HG02623 (cell line): Measurements from ENCODE around the gene GRHL1.

Experiments used
- ATAC-seq: cut with Tn5 transposase; IDR thresholded peaks from one replicate; pipeline ENCODE4 v1.9.1; 2021; ENCODE audit warnings: moderate library complexity; ENCODE audit not compliant: unreplicated experiment

The GRHL1 gene

DNA sequence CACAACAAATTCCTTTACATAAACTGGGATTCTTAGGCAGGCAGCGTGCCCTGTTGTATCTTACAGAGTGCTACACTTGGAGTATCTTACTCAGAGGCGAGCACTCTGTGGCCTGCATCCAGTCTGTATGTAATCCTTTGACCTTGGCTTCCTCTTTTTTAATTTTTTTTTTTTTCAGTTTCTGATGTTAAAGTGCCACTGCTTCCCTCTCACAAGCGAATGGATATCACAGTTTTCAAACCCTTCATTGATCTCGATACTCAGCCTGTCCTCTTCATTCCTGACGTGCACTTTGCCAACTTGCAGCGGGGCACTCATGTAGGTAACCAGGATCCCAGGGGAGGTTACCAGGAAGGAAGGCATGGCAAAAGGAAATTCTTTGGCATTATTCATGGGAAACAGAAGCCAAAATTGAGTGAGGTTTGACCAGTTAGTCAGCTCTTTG lies 40.4 kb downstream of the GRHL1 start:
- no peak for ATAC-seq

DNA sequence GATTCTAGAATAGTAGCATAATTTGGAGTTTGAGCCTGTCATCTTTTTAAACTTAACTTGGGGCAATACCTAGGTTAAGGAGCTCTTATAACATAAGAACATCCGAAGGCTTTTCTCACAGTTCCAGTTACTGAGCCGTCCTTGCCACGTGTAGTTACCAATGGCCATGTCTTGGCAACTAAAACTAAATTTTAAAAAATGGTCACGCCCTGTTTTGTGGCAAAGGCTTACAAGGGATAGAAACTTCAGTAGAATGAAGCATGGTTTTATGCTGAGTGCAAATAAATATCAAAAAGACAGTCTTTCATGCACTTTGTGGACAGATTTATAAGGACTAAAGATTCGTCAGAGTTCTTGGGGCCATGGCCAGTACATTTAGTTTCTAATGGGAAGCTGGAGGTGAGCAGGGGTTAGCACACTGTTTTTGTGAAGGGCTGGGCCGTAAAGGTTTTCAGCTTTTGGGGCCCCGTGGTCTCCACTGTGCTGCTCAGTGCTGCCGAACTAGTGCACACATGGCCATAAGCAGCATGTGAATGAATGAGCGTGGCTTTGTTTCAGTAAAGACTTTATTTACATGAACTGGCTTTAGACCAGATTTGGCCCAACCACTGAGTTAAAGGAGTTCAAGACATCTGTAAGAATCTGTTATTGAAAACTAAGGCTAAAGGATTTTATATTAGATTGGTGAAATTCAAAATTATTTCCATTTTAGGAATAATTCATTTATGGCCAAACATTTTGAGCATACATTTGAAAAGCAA lies 41.1 kb downstream of the GRHL1 start:
- no peak for ATAC-seq

DNA sequence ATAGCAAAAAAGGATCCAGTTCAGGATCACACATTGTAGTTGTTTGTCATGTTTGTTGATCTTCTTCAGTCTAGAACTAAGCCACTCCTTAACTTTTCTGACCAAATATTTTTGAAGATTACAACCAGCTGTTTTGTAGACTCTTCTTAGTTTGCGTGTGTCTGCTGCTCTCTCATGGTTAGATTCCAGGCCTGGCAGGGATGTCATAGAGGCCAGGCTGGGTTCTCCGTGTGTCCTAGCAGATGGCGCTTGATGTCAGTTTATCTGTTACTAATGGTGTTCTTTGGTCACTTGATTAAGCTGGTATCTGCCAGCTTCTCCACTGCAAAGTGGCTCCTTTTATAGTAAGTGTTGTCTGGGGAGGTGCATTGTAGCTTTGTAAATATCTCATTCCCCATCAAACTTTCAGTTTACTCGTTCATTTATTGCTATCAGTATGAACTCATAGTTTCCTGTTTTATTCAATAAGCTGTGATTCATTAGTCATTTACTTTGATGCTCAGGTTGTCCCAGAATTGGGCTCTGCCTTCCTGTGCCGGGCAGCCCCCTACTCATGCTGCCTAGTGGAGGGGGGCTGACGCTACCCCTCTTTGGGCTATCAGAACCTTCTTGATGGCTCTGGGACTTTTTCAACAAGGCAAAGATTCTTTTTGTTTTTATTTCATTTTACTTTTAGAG lies 42.1 kb downstream of the GRHL1 start:
- no peak for ATAC-seq

DNA sequence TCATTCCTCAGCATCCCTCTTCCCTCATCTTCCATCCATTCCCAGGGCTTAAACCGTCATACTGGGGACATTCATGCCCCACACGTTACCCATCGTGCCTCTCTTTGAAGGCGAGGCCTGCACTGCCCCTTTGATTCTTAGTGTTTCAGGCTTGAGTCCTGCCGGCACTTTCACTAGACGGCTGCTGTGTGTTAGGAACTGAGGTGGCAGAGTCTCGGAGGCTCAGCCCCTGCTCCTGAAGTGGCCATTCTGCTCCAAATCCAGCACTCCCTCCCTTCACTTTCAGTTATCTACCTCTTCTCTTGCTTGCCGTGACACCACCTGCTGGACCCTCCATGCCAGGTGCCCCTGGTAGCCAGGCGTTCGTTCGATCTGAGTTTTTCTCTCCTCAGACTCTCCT lies 43.0 kb downstream of the GRHL1 start:
- ATAC-seq, result no peak

DNA sequence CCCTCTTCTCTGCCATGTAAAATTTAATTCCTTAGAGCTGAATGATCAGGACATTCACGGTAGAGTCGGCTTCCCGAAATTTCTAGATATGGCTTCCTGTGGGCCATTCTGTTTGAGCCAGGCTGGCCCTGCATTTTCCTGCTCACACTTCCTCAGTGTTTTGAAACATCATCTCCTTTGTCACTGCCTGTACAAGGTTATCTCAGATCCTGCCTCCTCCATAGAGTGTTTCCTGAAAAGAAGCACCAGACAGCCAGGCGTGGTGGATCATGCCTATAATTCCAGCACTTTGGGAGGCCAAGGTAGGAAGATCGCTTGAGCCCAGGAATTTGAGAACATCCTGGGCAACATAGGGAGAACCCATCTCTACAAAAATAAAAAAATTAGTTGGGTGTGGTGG lies 43.6 kb downstream of the GRHL1 start:
- no peak for ATAC-seq

DNA sequence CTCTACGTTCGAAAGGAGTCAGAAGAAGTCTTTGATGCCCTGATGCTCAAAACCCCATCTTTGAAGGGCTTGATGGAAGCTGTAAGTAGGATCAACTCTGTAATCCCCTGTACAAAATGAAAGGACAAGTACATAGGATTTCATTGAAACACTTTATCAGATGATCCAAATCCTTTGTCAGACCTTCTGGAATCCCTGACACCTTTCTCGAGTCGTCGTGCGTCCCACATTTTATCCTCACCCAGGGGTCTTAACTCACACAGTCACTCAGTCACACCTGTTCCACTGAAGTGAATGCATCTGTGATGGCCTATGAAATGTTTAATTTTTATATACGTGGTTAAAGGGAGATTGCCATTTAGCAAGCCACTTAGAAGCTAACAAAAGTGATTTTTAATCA lies 44.8 kb downstream of the GRHL1 start:
- ATAC-seq, result no peak

DNA sequence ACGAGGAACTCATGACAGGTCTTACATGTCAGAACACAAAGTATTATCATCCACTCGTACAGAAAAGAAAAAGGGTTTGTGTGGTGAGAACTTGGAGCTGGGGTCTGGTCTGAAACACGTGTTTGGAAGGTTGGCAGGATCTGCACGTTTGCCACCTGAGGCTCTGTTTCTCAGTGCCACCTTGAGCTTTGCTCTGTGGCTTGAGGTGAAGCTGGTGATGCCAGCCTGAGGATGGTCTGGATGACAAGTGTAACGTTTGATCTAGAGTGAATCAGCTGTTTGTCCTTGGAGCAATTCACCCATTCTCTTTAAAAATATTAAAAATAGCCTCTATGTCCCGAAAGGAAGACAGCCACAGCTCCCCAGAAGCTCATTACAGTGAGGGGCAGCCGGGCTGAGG lies 46.4 kb downstream of the GRHL1 start:
- ATAC-seq, result no peak

DNA sequence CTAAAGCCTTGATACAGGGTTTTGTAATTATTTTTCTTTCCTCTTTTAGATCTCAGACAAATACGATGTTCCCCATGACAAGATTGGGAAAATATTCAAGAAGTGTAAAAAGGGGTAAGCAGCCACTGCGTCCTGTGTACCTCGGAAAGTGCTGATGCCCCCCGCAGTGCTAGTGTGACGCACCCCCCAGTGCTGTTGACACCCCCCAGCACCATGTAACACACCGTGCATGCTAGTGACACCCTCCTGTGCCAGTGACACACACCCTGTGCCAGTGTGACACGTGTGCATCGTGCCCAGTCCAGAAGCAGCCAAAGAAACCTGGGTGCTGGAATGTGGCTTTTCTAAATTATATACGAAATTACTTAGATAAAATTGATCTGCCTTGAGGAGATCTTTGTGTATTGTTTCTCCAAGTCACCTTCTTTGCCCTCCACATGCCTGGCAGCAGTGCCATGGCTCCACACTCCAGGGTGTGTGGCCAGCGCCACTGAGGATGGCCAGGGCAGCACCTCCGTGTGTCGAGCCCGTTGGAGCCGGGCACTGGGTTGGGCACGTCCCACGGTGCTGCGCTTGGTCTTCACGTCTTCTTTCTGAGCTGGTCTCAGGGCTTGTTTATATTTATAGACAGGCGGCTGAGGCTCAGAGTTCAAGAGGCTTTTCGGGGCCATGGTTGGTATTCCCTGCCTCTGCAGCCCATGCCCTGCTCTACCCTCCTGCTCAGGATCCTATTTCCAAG lies 47.6 kb downstream of the GRHL1 start:
- no peak for ATAC-seq

DNA sequence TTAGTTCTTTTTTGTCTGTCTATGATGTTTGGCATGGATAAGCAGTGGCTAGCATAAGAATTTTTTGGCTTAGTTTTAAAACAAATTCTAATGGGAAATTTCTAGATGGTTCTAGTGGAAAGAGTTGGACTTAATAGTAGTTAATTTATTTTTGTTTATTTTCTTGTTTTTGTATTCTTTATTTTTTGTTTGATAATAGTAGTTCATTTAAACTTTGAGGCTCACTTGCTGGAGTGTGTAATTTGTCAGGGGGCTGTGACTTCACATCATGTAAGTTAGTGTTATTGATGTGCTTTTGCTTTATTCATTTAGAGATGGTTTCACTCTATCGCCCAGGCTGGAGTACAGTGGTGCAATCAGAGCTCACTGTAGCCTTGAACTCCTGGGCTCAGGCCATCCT lies 48.2 kb downstream of the GRHL1 start:
- ATAC-seq, result no peak

DNA sequence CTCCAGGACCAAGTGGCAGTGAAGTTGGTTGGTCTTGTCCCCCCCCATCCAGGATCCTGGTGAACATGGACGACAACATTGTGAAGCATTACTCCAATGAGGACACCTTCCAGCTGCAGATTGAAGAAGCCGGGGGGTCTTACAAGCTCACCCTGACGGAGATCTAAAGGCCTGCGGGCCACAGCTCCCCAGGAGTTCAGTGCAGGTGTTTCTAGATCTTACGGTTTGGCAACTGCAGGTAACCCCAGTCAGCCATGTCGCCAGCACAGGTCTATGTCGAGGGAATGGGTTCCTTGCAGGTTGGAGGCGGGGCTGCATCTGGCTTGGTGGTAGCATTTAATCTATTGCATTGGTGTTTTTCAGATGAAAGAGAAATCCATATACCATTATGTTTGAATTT lies 49.0 kb downstream of the GRHL1 start:
- ATAC-seq, result no peak

DNA sequence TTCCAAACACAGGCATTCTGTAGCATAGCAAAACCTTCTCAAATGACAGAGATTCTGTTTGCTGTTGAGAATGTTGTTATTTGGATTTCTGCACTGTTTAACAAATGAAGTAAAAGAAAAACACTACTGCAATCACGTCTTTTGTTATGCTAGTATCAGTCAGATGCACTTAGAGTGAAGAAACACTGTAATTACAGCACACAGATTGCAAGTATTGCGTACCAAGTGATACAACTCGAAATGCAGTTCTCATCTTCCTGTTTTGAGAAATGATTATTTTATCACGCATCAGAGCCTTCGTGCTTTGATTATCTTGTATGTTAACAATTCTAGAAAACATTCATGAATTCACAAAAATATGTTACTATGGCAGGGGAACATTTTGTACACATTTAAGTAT lies 50.1 kb downstream of the GRHL1 start:
- no peak for ATAC-seq

DNA sequence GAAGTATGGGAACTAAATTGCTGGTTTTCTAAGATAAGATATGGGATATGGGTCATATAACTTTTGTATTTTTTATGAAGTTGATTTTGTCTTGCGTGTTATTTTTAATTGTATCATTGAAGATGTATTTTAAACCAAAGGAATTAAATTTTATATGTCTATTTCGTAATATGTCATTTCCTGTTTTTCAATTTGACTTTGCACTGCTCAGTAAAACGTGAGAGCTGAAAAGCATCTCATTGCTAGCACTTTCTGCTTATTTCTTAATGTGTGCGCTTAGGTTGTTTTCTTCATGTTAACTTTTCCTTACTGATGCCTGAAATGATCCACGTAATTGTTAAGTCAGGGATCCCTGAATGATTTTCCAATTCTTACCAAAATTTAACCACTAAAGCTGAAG lies 50.6 kb downstream of the GRHL1 start:
- ATAC-seq, result no peak

DNA sequence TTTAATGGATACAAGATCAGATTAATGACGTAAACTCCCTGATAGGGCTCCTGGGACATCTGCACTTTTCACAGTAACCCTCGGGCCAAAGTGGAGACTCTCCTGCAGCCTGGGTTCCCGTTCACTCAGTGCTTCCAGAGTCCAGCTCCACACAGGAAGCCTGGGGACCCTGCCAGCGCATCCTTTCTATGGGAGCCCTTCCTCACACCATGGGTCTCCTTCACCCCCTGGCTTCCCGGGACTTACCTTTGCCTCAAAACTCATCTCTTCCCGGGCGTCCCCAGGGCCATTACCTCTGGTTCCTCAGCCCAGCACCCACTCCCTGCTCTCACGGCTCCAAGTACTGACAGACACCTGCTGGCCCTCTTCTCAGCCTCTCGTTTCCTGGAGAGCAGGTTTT lies 51.2 kb downstream of the GRHL1 start:
- no peak for ATAC-seq

DNA sequence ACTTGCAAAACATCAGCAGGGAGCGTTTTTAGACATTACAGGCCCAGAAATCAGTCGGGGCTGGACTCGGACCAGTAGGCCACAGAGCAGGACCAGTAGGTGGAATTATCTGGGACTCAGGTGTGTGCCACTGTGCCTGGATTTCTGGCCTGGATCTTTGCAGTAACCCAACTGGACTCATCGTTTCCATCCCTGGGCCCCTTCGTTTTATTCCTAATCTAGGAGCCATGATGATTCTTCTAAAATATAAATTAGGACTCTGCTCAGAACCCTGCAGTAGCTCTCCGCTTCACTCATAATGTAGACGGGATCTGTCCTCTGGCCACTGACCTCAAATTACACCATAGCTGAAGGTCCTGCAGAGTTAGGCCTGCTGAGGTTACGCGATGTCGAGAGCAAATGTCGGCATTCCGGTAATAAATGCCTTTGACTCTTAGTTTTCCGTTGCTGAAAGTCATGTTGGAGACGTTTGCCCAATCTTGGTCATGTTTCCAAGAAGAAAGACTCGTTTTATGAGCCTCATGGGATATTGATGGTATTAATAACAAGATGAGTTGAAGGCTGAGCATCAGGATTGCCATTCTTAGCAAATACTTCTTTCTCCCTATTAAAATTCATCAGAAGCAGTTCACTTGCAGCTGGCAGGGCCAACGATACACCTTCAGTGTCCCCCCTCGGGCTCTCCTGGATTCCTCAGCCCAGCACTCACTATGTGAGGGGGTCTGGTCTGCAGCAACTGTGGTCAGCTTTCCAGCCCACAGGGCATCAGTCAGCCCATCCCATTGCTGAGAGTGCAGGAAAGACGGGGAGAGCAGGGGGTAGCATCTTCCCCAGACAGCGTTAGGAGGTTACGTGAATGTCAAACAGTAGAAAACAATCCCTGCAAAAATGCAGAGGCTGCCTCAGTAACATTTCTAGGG lies 52.0 kb downstream of the GRHL1 start:
- no peak for ATAC-seq

DNA sequence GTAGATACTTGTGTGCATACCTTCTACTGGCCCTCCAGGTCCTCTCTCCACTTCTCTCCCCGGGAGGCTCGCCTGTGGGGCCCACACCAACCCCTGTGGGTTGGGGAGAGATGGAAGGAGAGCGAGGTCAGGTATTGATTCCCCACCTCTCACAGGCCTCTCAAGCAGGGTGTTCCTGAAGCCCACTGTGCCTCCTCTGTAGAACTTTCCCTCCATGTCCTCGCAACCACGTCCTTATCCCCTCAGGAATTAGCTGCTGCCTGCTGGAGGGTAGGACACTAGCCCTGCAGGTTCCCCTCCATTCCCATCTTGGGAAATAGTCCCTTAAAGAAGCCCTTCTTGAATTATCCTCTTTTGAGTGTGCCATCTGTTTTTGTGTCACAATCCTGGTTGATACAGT lies 52.9 kb downstream of the GRHL1 start:
- no peak for ATAC-seq

DNA sequence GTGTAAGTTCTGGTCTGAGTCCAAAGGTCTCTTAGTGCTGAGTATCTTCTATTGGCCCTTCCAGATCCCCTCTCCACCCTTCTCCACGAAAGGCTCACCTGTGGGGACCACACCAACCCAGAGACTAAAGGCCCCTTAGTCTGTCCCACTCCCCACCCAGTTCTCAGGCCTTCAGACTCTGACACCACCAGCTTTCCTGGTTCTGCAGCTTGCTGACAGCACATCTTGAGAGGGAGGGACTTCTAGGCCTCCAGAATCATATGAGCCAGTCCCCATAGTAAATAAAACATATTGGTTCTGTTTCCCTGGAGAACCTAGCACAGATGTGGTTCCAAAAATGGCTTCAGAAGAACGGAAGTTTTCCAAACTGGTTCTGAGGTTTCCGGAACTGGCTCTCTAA lies 53.3 kb downstream of the GRHL1 start:
- ATAC-seq, result no peak

DNA sequence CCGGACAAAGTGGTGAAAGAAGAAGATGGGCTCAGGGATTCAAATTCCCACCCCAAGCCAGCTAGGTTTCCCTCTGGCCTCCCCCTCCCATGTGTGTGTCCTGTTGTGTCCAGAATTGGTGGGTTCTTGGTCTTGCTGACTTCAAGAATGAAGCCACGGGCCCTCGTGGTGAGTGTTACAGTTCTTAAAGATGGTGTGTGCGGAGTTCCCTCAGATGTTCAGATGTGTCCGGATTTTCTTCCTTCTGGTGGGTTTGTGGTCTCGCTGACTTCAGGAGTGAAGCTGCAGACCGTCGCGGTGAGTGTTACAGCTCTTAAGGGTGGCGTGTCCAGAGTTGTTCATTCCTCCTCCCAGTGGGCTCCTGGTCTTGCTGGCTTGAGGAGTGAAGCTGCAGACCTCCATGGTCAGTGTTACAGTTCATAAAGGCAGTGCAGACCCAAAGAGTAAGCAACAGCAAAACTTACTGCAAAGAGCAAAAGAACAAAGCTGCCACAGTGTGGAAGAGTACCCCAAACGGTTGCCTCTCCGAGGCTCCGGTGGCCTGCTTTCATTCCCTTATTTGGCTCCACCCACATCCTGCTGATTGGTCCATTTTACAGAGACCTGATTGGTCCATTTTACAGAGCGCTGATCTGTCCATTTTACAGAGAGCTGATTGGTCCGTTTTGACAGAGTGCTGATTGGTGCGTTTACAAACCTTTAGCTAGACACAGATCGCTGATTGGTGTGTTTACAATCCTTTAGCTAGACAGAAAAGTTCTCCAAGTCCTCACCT lies 54.2 kb downstream of the GRHL1 start:
- no peak for ATAC-seq

DNA sequence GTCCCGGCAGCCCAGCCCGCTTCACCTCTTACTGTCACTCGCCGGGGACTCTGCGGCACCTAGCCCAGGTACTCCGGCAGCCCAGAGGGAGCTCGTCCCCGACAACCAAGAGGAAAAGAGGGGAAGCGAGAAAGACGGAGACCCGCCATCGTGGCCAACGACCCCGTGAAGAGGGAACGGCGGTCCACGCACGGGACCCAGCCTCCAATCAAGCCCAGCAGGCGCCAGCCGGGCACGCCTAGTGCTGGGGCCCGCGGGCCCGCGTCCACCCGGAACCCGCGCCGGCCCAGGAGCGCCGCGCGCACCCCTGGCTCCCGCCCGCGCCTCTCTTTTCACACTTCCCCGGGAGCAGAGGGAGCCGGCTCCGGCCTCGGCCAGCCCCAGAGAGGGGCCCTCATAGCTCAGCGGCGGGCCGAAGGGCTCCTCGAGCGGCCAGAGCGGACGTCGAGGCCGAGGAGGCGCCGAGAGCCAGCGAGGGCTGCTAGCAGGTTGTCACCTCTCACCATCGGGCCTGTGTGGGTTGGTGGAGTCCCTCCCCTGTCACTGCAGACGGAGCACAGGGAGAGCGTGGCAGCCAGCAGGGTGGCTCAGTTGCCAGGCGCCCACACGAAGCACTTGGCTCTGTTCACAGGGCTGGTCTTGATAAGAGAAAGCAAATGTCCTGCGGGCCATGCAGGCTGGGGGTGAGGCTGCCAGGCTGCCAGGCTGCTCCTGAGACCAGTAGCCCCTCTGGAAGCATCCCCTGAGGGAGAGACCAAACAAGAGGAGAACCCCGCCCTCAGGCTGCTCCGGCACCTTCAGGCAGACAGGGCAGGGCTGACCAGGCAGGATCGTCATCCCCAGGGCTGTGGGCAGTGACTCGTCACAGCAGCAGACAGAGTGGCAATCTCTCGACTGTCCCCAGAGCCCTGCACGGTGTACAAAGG lies 55.0 kb downstream of the GRHL1 start:
- ATAC-seq, result no peak

DNA sequence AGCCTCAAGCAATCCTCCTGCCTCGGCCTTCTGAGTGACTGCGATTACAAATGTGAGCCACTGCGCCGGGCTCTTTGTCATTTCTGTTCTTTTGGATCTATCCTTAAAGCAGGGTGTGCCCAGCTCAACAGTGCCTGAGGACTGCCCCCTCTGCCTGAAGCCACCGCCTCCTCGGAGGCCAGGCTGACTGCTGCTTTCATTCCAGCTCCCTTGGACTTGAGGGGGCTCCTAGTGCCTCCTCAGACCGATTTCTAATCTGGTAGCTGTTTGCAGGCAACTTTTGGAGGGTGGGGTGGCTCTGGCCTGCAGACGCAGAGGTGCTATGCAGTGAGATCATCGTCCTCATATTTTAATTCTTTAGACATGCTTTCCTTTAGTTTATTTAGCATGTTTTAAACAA lies 55.9 kb downstream of the GRHL1 start:
- no peak for ATAC-seq
